Prostate gland (tissue), 2 donors: ENCODE measurements around the gene ACSS3. TPM values are rescaled to one million over a fixed set of nuclear protein-coding genes. Genes with fewer than 3 reads are reported as not detected.
"Not testable (repeated sequence)": the region's sequence is repeated elsewhere in the genome, so short reads cannot be mapped to it uniquely, and the experiment has no call there.

Experiments used
- DNase-seq: peaks from one replicate; pipeline ENCODE4 v3.0.0-alpha.2; 2019; ENCODE audit warnings: low spot score
- H3K27ac ChIP-seq, 2 donors: fragments of 200-600 bp; sonication (generic); 2 replicates each; pipeline ENCODE4 v1.5.1; 2017 to 2019
- H3K27me3 ChIP-seq: fragments of 200-600 bp; sonication (generic); replicated peaks from 2 replicates; pipeline ENCODE4 v1.5.1; 2019; ENCODE audit not compliant: insufficient read depth
- H3K36me3 ChIP-seq, 2 donors: fragments of 200-600 bp; sonication (generic); 1 replicate in 1 of 2; 2 replicates in 1 of 2; pipeline versions ENCODE4 v1.5.1 to v1.8.1; 2017 to 2019
- H3K4me1 ChIP-seq: fragments of 200-600 bp; sonication (generic); replicated peaks from 2 replicates; pipeline ENCODE4 v1.5.1; 2019
- H3K4me3 ChIP-seq, 2 donors: fragments of 200-600 bp; sonication (generic); 2 replicates each; pipeline ENCODE4 v1.5.1; 2017 to 2019
- H3K9me3 ChIP-seq: fragments of 200-600 bp; sonication (generic); 2 replicates; pipeline ENCODE4 v1.5.1; 2017
- POLR2A ChIP-seq: fragments of 450-650 bp; IDR thresholded peaks from one replicate; pipeline ENCODE4 v1.6.1; 2016; ENCODE audit warnings: antibody characterized with exemption, mild to moderate bottlenecking
- POLR2AphosphoS5 ChIP-seq: sonication (generic); formaldehyde crosslinking; IDR thresholded peaks from one replicate; pipeline ENCODE4 v1.6.1; 2017; ENCODE audit warnings: antibody characterized with exemption
- WGBS: methylation state at CpG from one replicate; pipeline ENCODE4 v1.1.5; 2018; 5-methylcytosine and 5-hydroxymethylcytosine counted together
- intact Hi-C: fragments of 100-400 bp; cut with DNase I; formaldehyde crosslinking; loops from one replicate; pipeline ENCODE4 v1.14.2; 2022
- total RNA-seq, 2 donors: library from RNA; depleted of rRNA; stranded (reverse); fragments of >200 nt; gene quantifications; one replicate each; pipeline ENCODE4 v1.1.0, GENCODE V29; 2016
- TF ChIP-seq, protein P1 (sequence below), 4 experiments: fragments of 200-600 bp in 2 of 4; fragments of 450-650 bp in 2 of 4; sonication (generic) in 2 of 4; IDR thresholded peaks; 1 replicate in 3 of 4; 2 replicates in 1 of 4; pipeline ENCODE4 v1.5.1; 2016 to 2019; ENCODE audit warnings: antibody characterized with exemption in 4 of 4, mild to moderate bottlenecking in 2 of 4, moderate library complexity in 2 of 4

ACSS3 gene
- total RNA-seq, 2 donors from 2014 or later = 11.8 to 24.3 TPM

DNA sequence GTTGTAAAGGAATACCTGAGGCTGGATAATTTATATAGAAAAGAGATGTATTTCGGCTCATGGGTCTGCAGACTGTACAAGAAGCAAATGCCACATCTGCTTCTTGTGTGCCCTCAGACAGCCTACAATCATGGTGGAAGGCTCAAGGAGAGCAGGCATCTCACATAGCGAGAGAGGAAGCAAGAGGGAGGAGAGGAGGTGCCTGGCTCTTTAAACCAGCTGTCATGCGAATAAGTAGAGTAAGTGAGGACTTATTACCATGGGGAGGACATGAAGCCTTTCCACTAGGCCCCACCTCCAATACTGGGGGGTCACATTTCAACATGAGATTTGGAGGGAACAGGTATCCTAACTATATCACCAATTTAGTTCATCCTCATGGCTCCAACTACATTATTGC lies 118.7 kb downstream of the ACSS3 start:
- H3K4me3 ChIP-seq = no peak overlapping the region
- H3K4me1 ChIP-seq = no peaks in the 10 kb centered on the region
- intact Hi-C loops = no loop called here
- H3K27ac ChIP-seq = no peak overlapping the region
- WGBS = 96% methylated on average over 3 of the region's 3 CpGs
- H3K36me3 ChIP-seq = no peaks in the 10 kb centered on the region
- DNase-seq = no peak
- no peaks in the 10 kb centered on the region for H3K27me3 ChIP-seq
- H3K9me3 ChIP-seq = no peaks in the 10 kb centered on the region
- no peak for TF ChIP-seq POLR2AphosphoS5
- no peak for TF ChIP-seq POLR2A
- TF ChIP-seq, protein P1, sequence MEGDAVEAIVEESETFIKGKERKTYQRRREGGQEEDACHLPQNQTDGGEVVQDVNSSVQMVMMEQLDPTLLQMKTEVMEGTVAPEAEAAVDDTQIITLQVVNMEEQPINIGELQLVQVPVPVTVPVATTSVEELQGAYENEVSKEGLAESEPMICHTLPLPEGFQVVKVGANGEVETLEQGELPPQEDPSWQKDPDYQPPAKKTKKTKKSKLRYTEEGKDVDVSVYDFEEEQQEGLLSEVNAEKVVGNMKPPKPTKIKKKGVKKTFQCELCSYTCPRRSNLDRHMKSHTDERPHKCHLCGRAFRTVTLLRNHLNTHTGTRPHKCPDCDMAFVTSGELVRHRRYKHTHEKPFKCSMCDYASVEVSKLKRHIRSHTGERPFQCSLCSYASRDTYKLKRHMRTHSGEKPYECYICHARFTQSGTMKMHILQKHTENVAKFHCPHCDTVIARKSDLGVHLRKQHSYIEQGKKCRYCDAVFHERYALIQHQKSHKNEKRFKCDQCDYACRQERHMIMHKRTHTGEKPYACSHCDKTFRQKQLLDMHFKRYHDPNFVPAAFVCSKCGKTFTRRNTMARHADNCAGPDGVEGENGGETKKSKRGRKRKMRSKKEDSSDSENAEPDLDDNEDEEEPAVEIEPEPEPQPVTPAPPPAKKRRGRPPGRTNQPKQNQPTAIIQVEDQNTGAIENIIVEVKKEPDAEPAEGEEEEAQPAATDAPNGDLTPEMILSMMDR (IDR thresholded peaks at IDR 0.05) = no peak

DNA sequence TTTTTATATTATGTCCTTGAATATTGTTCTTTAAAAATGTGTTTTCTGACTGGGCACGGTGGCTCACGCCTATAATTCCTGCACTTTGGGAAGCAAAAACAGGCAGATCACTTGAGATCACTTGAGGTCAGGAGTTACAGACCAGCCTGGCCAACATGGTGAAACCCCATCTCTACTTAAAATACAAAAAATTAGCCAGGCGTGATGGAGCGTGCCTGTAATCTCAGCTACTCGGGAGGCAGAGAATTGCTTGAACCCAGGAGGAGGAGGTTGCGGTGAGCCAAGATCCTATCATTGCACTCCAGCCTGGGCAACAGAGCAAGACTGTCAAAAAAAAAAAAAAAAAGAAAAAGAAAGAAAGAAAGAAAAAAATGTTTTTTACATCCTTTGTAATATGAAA lies 122.7 kb downstream of the ACSS3 start:
- H3K36me3 ChIP-seq, DNase-seq, H3K4me1 ChIP-seq, H3K27me3 ChIP-seq, H3K9me3 ChIP-seq, H3K27ac ChIP-seq, H3K4me3 ChIP-seq, intact Hi-C loops: not testable (repeated sequence)
- WGBS = 84% methylated on average over 6 of the region's 6 CpGs

DNA sequence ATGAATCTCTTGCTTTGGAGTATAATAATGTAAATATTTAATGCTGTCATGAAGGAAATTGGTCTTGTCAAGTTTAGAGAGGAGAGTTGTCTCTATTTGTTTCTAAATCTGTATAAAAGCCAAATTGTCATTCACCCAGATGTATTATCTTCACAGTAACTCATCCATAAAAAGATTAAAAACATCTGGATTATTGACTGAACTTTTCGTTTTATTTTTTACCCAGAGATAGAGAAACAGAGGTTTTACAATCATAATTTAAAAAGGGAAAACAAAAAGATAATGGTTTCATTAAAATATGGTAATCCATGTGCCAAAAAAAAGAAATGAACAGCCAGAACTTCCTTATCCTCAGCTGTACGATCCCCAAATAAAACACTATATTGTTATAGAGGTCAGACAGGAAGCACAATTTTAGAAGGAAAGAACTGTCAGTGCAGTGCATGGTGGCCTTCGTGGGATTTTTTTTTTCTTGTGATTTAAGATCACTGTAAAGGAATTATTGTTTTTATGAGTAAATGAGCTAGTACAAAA lies 125.9 kb downstream of the ACSS3 start:
- Histone ChIP-seq H3K36me3 (no peaks in the 10 kb centered on the region), H3K27ac (no peak overlapping the region), H3K4me3 (no peak overlapping the region), H3K27me3 (no peaks in the 10 kb centered on the region), H3K4me1 (no peaks in the 10 kb centered on the region), H3K9me3 (no peaks in the 10 kb centered on the region)
- intact Hi-C loops = no loop called here
- DNase-seq = no peak
- no peak for TF ChIP-seq POLR2A
- TF ChIP-seq POLR2AphosphoS5 = no peak
- TF ChIP-seq, protein P1 (IDR thresholded peaks at IDR 0.05) = no peak
- WGBS = 16% methylated on average over 3 of the region's 3 CpGs

DNA sequence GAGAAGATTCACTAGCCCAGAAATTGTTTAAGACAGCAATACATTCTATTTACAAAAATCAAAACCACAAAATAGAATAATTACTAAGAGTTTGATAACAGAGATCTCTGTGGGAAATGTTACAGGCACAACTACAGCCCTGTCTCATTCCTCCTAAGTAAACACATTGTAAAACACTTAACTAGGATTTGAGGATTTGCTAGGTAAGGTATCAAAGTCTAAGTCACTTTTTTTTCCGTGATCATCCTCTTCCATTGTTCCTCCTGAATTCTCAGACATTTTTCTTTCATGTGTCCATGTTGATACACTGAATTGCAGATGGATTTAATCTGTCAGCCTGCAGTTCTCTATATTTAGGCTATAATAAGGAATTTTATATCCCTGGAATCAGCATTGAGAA lies 127.5 kb downstream of the ACSS3 start:
- Histone ChIP-seq H3K27ac (no peak overlapping the region), H3K27me3 (no peaks in the 10 kb centered on the region), H3K4me1 (no peaks in the 10 kb centered on the region), H3K9me3 (no peaks in the 10 kb centered on the region), H3K36me3 (no peaks in the 10 kb centered on the region), H3K4me3 (no peak overlapping the region)
- intact Hi-C loops = no loop called here
- TF ChIP-seq, protein P1 (IDR thresholded peaks at IDR 0.05) = no peak
- TF ChIP-seq POLR2A (no peak), POLR2AphosphoS5 (no peak)
- WGBS = 80% methylated on average over 1 of the region's 1 CpG
- DNase-seq = no peak

DNA sequence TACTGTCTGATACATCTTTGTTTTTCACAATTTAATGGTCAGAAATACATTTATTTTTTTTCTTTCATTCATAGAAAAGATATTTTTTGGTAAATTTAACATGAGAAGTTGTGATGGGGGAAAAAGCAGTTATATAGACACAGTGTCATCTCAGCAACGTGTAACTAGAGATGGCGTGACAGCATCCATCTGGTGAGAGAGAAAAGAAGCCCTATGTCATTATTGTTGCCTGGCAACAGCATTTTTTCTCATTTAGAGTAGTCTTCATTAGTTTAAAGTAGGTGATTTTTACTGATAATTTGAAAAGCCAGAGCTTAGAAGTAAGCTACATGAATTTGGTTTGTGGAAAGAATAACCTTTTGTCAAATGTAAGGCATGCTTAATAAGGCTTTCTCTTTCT lies 128.6 kb downstream of the ACSS3 start:
- no peaks in the 10 kb centered on the region for H3K36me3 ChIP-seq
- no peaks in the 10 kb centered on the region for H3K9me3 ChIP-seq
- no peak overlapping the region for H3K4me3 ChIP-seq
- no peaks in the 10 kb centered on the region for H3K27me3 ChIP-seq
- no peak for TF ChIP-seq POLR2A
- intact Hi-C loops = no loop called here
- H3K27ac ChIP-seq = no peak overlapping the region
- WGBS = 74% methylated on average over 2 of the region's 2 CpGs
- H3K4me1 ChIP-seq = no peaks in the 10 kb centered on the region
- DNase-seq = no peak

DNA sequence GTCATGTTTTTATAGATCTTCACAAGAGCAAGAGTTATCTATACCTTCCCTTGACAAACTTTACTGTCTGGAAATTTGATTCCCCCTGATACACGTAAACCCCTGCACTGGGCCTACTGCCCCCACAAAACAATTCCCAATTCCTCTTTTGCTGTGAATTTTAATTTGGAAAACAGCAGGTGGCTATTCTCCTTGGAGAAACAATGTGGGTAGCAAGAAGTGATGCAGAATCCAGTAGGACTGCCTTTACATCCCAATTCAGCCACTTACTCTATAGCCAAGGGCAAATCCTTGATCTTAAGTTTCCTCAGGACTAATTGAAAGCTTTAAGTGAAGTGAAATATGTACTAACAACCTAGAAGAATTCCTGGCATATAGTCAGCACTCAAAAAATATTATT lies 129.3 kb downstream of the ACSS3 start:
- no peaks in the 10 kb centered on the region for H3K36me3 ChIP-seq
- no peaks in the 10 kb centered on the region for H3K9me3 ChIP-seq
- TF ChIP-seq, protein P1 (IDR thresholded peaks at IDR 0.05) = no peak
- no peak overlapping the region for H3K4me3 ChIP-seq
- DNase-seq = no peak
- WGBS = 93% methylated on average over 1 of the region's 1 CpG
- intact Hi-C loops = no loop called here
- no peaks in the 10 kb centered on the region for H3K4me1 ChIP-seq
- H3K27ac ChIP-seq = no peak overlapping the region
- no peaks in the 10 kb centered on the region for H3K27me3 ChIP-seq
